Stimulated activated CD4-positive, alpha-beta T cell treated with anti-CD3 and anti-CD28 coated beads, Interleukin-1b, Interleukin-23, amount 100 ng/mL, for 4 hours (primary cell): ENCODE data around the gene UBL4A.

Experiments
- DNase-seq, 2 donors: peaks; one replicate each; pipeline ENCODE4 v3.0.0-alpha.2; 2020; ENCODE audit warnings: low read depth in 2 of 2

UBL4A gene

GRCh38 chrX:154486396-154487207 is at the start of gene UBL4A:
TSS of gene UBL4A (minus strand) at chrX:154486615. CDS start at chrX:154486584, 31 bp downstream.
- DNase-seq = peak; percentile 29 to 57

GRCh38 chrX:154535892-154536291 is 49.5 kb upstream of the UBL4A start:
- no peak for DNase-seq

- peak; percentile 81 to 92 for DNase-seq
Observed at GRCh38 chrX:154534526-154535322, 48.3 kb upstream of the UBL4A start.

- no peak for DNase-seq
Observed at GRCh38 chrX:154532690-154533089, 46.3 kb upstream of the UBL4A start.

- DNase-seq = no peak
Observed at GRCh38 chrX:154531626-154532025, 45.2 kb upstream of the UBL4A start.

- DNase-seq = no peak
Observed at GRCh38 chrX:154530286-154530685, 43.9 kb upstream of the UBL4A start.

- DNase-seq = no peak
Observed at GRCh38 chrX:154529206-154529612, 42.8 kb upstream of the UBL4A start.

- DNase-seq = peak; percentile 31 to 49
Observed at GRCh38 chrX:154526901-154527675, 40.7 kb upstream of the UBL4A start.

- DNase-seq = no peak
Observed at GRCh38 chrX:154525606-154526490, 39.4 kb upstream of the UBL4A start.

GRCh38 chrX:154519389-154519788 is 33.0 kb upstream of the UBL4A start:
- DNase-seq = no peak

GRCh38 chrX:154517101-154517781 is 30.8 kb upstream of the UBL4A start:
- no peak for DNase-seq

GRCh38 chrX:154516656-154517100 is 30.3 kb upstream of the UBL4A start:
- DNase-seq = no peak

- peak; percentile 90 for DNase-seq
Observed at GRCh38 chrX:154515966-154516655, 29.7 kb upstream of the UBL4A start, which contains the start of gene FAM3A. TSS of gene FAM3A (minus strand) at chrX:154516232. CDS start at chrX:154515772, 460 bp downstream.

- no peak for DNase-seq
Observed at GRCh38 chrX:154515090-154515965, 28.9 kb upstream of the UBL4A start.

GRCh38 chrX:154513716-154514115 is 27.3 kb upstream of the UBL4A start:
- no peak for DNase-seq

- no peak for DNase-seq
Observed at GRCh38 chrX:154512879-154513553, 26.6 kb upstream of the UBL4A start.

GRCh38 chrX:154511761-154512160 is 25.3 kb upstream of the UBL4A start:
- no peak for DNase-seq

- no peak for DNase-seq
Observed at GRCh38 chrX:154509455-154509854, 23.0 kb upstream of the UBL4A start.
